IPS DF 6.9 (cell line): ENCODE measurements around the gene C1QC.

Source experiments
- DNase-seq: peaks from one replicate; pipeline ENCODE4 v3.0.0-alpha.2; 2013; ENCODE audit warnings: low read depth, low spot score
- H3K27ac ChIP-seq: one replicate; pipeline ENCODE4 v1.5.1; 2013; ENCODE audit warnings: low read length, control low read depth
- H3K27me3 ChIP-seq: 2 replicates; pipeline ENCODE4 v1.6.1; 2013; ENCODE audit warnings: mild to moderate bottlenecking, low read length; ENCODE audit not compliant: control insufficient read depth, insufficient read depth
- H3K36me3 ChIP-seq: 2 replicates; pipeline ENCODE4 v1.6.1; 2013; ENCODE audit warnings: low read length; ENCODE audit not compliant: control insufficient read depth, insufficient read depth
- H3K4me1 ChIP-seq: 2 replicates; pipeline ENCODE4 v1.6.1; 2013; ENCODE audit warnings: low read length; ENCODE audit not compliant: control insufficient read depth, insufficient read depth
- H3K4me3 ChIP-seq: 2 replicates; pipeline ENCODE4 v1.5.1; 2013; ENCODE audit warnings: mild to moderate bottlenecking, low read length
- H3K9me3 ChIP-seq: 2 replicates; pipeline ENCODE4 v1.6.1; 2013; ENCODE audit warnings: low read length, inconsistent platforms; ENCODE audit not compliant: control insufficient read depth, insufficient read depth
- WGBS: extraction: QIAGEN DNeasy Blood & Tissue Kit; methylation state at CpG from one replicate; pipeline ENCODE4 v1.1.7; 2013; ENCODE audit warnings: mixed read lengths, missing lambda C conversion rate; ENCODE audit not compliant: insufficient read length, insufficient coverage; 5-methylcytosine and 5-hydroxymethylcytosine counted together

Gene C1QC

DNA sequence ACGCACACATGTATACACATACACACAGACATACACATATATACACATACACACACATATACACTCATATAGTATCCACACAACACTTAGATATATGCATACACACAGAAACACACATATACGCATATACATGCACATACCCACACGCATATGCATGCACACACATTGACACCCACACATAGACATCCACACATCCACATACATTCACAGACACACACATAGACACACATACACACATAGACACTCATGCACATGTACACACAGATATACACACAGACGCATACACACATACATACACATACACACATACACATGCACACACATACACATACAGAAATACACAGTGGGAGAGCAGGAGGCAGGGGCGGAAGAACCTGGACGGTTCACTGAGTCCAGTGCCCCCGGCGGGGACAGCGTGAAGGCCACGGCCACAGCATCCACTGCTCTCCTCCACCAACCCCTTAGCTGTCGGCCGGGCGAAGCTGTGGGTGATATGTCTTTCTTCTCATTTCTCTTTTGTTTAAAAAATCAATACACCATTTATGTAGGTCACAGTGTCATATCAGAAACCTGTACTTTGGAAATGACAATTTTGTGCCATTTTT lies 6.8 kb downstream of the C1QC start:
- no peak overlapping the region for H3K27ac ChIP-seq
- WGBS, result no CpG with 5 or more reads among the region's 13 CpGs

DNA sequence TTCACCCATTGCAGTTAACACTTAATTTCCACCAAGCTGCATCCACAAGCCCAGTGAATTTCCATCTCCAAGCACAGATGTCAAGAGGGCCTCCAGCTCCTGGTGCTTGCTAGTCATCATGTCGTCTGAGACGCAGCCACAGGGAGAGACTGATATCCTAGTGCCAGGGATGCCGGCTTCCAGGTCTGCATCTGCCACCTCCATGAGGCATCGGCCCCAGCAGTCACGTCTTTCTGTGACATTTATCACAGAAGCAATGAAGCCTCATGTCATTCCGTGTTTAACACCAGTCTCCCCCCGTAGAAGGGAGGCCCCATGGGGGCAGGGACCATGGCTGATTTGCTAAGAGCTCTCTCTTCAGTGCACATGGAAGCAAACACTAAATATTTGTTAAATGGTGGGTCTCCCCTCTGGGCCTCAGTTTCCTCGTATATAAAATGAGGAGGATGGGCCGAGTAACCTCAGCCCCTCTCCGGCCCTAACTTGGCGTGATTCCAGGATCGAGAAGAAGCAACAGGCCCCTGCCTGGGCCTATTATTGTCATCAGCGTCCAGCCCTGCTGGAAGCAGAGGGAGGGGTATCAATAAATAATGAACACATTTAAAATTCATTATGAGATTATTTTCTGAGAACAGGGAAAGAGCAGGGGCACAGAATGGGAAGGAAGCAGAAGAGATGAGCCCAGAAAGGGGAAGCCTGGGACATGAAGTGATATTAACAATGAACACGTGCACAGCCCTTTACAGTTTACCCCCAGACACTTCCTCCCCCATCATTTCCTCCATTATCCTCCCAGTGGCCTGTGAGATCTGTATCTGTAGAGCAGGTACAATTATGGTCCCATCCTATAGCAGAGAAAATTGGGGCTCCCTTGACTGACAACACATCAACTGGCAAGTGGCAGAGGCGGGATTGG lies 8.8 kb downstream of the C1QC start:
- no peaks in the 10 kb centered on the region for H3K36me3 ChIP-seq
- no peak overlapping the region for H3K27ac ChIP-seq
- no peaks in the 10 kb centered on the region for H3K9me3 ChIP-seq
- DNase-seq, result no peak
- H3K4me1 ChIP-seq, result no peaks in the 10 kb centered on the region
- no peaks in the 10 kb centered on the region for H3K27me3 ChIP-seq
- WGBS, result no CpG with 5 or more reads among the region's 15 CpGs
- no peak overlapping the region for H3K4me3 ChIP-seq

More for the DNA sequence above, 6.8 kb downstream of the C1QC start:
- Histone ChIP-seq H3K4me3 (no peak overlapping the region), H3K9me3 (no peaks in the 10 kb centered on the region), H3K27me3 (no peaks in the 10 kb centered on the region), H3K4me1 (no peaks in the 10 kb centered on the region), H3K36me3 (no peaks in the 10 kb centered on the region)
- no peak for DNase-seq

- H3K27ac ChIP-seq, result no peak within 1 kb of the TSS
- no CpG with 5 or more reads among the region's 13 CpGs for WGBS
- H3K27me3 ChIP-seq, result no peaks in the 10 kb centered on the region
- H3K4me1 ChIP-seq, result no peaks in the 10 kb centered on the region
- H3K4me3 ChIP-seq, result no peak within 1 kb of the TSS
- DNase-seq, result no peak
- H3K9me3 ChIP-seq, result no peaks in the 10 kb centered on the region
- no peaks in the 10 kb centered on the region for H3K36me3 ChIP-seq
These were observed 9.5 kb downstream of the C1QC start, which contains the start of gene C1QB for GRCh38 chr1:22652881-22653316. C1QB (plus strand) TSS chr1:22653236; CDS start chr1:22659463, 6,227 bp downstream.

DNA sequence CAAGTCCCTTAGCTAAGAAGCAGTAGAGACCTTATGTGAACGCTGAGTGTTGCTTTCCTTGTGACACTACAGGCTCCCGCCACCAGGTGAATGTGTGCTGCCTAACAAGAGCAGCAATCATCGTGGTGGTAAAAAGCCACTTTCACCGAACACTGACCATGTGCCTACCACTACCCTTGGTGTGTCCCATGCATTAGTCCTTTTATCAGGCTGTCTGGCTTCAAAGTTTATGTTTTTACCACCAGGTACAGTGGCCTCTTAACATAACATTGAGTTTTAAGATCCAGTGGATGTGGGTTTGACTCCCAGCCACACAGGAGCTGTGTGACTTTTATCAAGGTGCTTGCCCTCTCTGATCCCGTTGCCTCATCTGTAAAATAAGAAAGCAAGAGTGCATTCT lies 11.3 kb downstream of the C1QC start:
- Histone ChIP-seq H3K9me3 (no peaks in the 10 kb centered on the region), H3K36me3 (no peaks in the 10 kb centered on the region), H3K4me3 (no peak overlapping the region), H3K27ac (no peak overlapping the region), H3K27me3 (no peaks in the 10 kb centered on the region), H3K4me1 (no peaks in the 10 kb centered on the region)
- no CpG with 5 or more reads among the region's 5 CpGs for WGBS
- no peak for DNase-seq

DNA sequence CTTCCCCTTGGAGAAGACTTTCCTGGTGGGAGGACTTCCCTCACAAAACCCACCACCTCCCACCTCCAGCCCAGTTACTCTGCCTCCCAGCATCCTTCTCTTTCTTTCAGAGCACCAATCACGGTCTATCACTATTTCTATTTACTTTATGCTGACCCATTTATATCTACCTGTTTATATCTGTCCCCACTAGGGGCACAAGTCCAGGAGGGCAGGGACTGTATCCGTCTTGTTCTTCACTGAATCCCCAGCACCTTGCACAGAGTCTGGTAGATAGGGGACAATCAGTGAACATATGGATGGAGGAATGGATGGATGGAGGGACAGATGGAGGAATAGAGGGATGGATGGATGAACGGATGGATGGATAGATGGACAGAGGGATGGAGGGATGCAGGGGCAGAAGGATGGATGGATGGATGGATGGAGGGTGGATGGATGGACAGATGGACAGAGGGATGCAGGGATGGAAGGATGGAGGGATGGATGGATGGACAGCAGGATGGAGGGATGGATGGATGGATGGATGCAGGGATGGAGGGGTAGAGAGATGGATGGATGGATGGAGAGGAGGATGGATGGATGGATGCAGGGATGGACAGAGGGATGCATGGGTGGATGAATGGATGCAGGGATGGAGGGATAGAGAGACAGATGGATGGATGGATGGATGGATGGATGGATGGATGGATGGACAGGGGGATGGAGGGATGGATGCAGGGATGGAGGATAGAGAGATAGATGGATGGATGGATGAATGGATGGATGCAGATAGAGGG lies 15.1 kb downstream of the C1QC start:
- DNase-seq, result no peak
- Histone ChIP-seq H3K9me3 (no peaks in the 10 kb centered on the region), H3K4me1 (no peaks in the 10 kb centered on the region), H3K27me3 (no peaks in the 10 kb centered on the region), H3K4me3 (no peak overlapping the region), H3K27ac (no peak overlapping the region), H3K36me3 (no peaks in the 10 kb centered on the region)
- no CpG with 5 or more reads among the region's 3 CpGs for WGBS

GRCh38 chr1:22660716-22661241 lies 17.3 kb downstream of the C1QC start:
- no peak for DNase-seq
- no CpG with 5 or more reads among the region's 19 CpGs for WGBS

GRCh38 chr1:22661880-22662279 lies 18.4 kb downstream of the C1QC start:
- H3K36me3 ChIP-seq, result no peaks in the 10 kb centered on the region
- H3K4me1 ChIP-seq, result peaks cover 2% of the 10 kb centered on the region; the same call in 1 of the 2 replicates
- DNase-seq, result no peak
- no CpG with 5 or more reads among the region's 2 CpGs for WGBS
- H3K27ac ChIP-seq, result no peak overlapping the region
- no peak overlapping the region for H3K4me3 ChIP-seq
- no peaks in the 10 kb centered on the region for H3K27me3 ChIP-seq
- H3K9me3 ChIP-seq, result no peaks in the 10 kb centered on the region

More at GRCh38 chr1:22660716-22661241, 17.3 kb downstream of the C1QC start:
- no peak overlapping the region for H3K27ac ChIP-seq
- no peaks in the 10 kb centered on the region for H3K27me3 ChIP-seq
- H3K36me3 ChIP-seq, result no peaks in the 10 kb centered on the region
- no peak overlapping the region for H3K4me3 ChIP-seq
- no peaks in the 10 kb centered on the region for H3K9me3 ChIP-seq
- no peaks in the 10 kb centered on the region for H3K4me1 ChIP-seq

GRCh38 chr1:22662318-22662717 lies 18.9 kb downstream of the C1QC start:
- no peaks in the 10 kb centered on the region for H3K36me3 ChIP-seq
- H3K4me1 ChIP-seq, result peaks cover 2% of the 10 kb centered on the region; the same call in 1 of the 2 replicates
- no CpG with 5 or more reads among the region's 5 CpGs for WGBS
- H3K4me3 ChIP-seq, result no peak overlapping the region
- no peaks in the 10 kb centered on the region for H3K9me3 ChIP-seq
- DNase-seq, result peak; percentile 52
- H3K27me3 ChIP-seq, result no peaks in the 10 kb centered on the region
- no peak overlapping the region for H3K27ac ChIP-seq

GRCh38 chr1:22662986-22663408 lies 19.6 kb downstream of the C1QC start:
- no peaks in the 10 kb centered on the region for H3K9me3 ChIP-seq
- no peaks in the 10 kb centered on the region for H3K36me3 ChIP-seq
- H3K4me3 ChIP-seq, result no peak overlapping the region
- H3K27ac ChIP-seq, result no peak overlapping the region
- peaks cover 2% of the 10 kb centered on the region; the same call in 1 of the 2 replicates for H3K4me1 ChIP-seq
- no peak for DNase-seq
- no CpG with 5 or more reads among the region's 8 CpGs for WGBS
- H3K27me3 ChIP-seq, result no peaks in the 10 kb centered on the region

DNA sequence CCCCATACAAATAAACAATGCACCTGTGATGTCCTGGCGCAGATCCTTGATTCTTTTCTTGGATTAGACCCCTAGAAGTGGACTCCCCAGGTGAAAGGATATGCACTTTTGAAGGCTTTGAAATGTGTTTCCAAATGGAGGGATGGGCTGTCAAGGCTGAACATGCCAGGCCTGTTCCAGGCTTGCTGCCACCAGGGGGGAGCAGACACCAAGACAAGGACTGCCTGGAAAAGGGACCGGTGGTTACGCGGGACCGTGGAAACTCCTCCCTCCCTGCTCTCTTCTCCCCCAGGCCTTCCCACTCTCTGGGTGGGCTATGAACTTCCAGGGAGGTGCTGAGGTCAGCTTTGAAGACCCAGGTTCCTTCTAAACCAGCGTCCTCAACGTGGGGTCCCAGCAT lies 22.3 kb downstream of the C1QC start:
- DNase-seq, result peak; percentile 25
- Histone ChIP-seq H3K4me1 (peaks cover 2% of the 10 kb centered on the region; the same call in 1 of the 2 replicates), H3K27ac (no peak overlapping the region), H3K36me3 (no peaks in the 10 kb centered on the region), H3K9me3 (no peaks in the 10 kb centered on the region), H3K27me3 (no peaks in the 10 kb centered on the region), H3K4me3 (no peak overlapping the region)
- no CpG with 5 or more reads among the region's 7 CpGs for WGBS
